ENCODE results near the gene MTAP.

DNA sequence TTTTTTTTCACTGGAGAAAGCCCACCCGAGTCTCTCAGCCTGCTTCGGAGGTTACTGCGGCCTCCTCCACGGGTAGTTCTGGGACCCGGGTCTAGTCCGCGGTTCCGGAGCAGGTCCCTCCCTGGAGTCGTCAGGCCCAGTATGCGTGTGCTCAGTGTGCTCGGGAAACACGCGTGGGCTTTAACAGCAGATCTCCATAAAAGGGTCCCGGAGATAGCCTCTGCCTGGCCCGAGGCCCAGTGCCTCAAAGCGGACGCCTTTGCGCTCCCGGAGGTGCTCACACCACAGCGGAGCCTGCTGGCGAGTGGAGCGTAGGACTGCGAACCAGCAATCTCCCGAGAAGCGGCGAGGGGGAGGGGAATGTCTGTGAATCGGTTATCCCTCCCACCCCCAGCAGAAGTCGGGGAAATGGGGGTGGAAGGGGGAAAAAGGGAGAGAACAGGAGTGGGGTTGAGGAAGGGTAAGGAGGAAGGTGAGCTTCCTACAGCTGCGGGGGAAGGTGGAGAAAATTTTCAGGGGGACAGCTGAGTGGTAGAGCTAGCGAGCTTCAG lies 163.0 kb downstream of the MTAP start:
- TF ChIP-seq ZFP62 (CRISPR knock-in tag; IDR thresholded peaks at IDR 0.05) (no peak), HMG20A (CRISPR knock-in tag; IDR thresholded peaks at IDR 0.05; ENCODE audit: borderline replicate concordance) (no peak), ZNF138 (CRISPR knock-in tag; IDR thresholded peaks at IDR 0.05; ENCODE audit: low read depth) (no peak), CREM (IDR thresholded peaks at IDR 0.05) (no peak), CREM (CRISPR knock-in tag; IDR thresholded peaks at IDR 0.05) (no peak), HES4 (CRISPR knock-in tag; IDR thresholded peaks at IDR 0.05; ENCODE audit: borderline replicate concordance) (no peak), FOXA1 (IDR thresholded peaks at IDR 0.05) (no peak), FOXA1 (CRISPR knock-in tag; IDR thresholded peaks at IDR 0.05) (no peak), NFATC3 (CRISPR knock-in tag; IDR thresholded peaks at IDR 0.05) (no peak), CEBPB (IDR thresholded peaks at IDR 0.05; ENCODE audit: borderline replicate concordance, low read depth, low read length) (no peak)
- TF ChIP-seq, protein P1, sequence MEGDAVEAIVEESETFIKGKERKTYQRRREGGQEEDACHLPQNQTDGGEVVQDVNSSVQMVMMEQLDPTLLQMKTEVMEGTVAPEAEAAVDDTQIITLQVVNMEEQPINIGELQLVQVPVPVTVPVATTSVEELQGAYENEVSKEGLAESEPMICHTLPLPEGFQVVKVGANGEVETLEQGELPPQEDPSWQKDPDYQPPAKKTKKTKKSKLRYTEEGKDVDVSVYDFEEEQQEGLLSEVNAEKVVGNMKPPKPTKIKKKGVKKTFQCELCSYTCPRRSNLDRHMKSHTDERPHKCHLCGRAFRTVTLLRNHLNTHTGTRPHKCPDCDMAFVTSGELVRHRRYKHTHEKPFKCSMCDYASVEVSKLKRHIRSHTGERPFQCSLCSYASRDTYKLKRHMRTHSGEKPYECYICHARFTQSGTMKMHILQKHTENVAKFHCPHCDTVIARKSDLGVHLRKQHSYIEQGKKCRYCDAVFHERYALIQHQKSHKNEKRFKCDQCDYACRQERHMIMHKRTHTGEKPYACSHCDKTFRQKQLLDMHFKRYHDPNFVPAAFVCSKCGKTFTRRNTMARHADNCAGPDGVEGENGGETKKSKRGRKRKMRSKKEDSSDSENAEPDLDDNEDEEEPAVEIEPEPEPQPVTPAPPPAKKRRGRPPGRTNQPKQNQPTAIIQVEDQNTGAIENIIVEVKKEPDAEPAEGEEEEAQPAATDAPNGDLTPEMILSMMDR (CRISPR knock-in tag; IDR thresholded peaks at IDR 0.05) = peak; percentile 77
- TF ChIP-seq, protein P2, sequence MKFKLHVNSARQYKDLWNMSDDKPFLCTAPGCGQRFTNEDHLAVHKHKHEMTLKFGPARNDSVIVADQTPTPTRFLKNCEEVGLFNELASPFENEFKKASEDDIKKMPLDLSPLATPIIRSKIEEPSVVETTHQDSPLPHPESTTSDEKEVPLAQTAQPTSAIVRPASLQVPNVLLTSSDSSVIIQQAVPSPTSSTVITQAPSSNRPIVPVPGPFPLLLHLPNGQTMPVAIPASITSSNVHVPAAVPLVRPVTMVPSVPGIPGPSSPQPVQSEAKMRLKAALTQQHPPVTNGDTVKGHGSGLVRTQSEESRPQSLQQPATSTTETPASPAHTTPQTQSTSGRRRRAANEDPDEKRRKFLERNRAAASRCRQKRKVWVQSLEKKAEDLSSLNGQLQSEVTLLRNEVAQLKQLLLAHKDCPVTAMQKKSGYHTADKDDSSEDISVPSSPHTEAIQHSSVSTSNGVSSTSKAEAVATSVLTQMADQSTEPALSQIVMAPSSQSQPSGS (CRISPR knock-in tag; IDR thresholded peaks at IDR 0.05) = no peak
